IPS-NIHi11 (cell line): ENCODE measurements around the gene CEP41.

Experiments used
- DNase-seq: peaks from one replicate; pipeline ENCODE4 v3.0.0; 2012; ENCODE audit warnings: mixed read lengths, low spot score

Gene CEP41

GRCh38 chr7:130440527-130441365 lies at the start of gene CEP41:
Gene CEP41, minus strand, starts transcription at chr7:130441016. Its CDS starts 50 bp downstream, at chr7:130440966.
- DNase-seq: peak; percentile 98

GRCh38 chr7:130490311-130490791 lies 49.5 kb upstream of the CEP41 start:
- peak; percentile 33 for DNase-seq

- DNase-seq: no peak
Observed at GRCh38 chr7:130489140-130489983, 48.5 kb upstream of the CEP41 start.

GRCh38 chr7:130488392-130489139 lies 47.8 kb upstream of the CEP41 start:
- no peak for DNase-seq

- DNase-seq: no peak
Observed at GRCh38 chr7:130486954-130487436, 46.2 kb upstream of the CEP41 start.

GRCh38 chr7:130486114-130486953 lies 45.5 kb upstream of the CEP41 start:
- DNase-seq: peak; percentile 96

GRCh38 chr7:130485734-130486113 lies 44.9 kb upstream of the CEP41 start:
- no peak for DNase-seq

GRCh38 chr7:130483031-130483430 lies 42.2 kb upstream of the CEP41 start:
- DNase-seq: no peak

- DNase-seq: no peak
Observed at GRCh38 chr7:130481898-130482297, 41.1 kb upstream of the CEP41 start.

- no peak for DNase-seq
Observed at GRCh38 chr7:130479716-130480400, 39.0 kb upstream of the CEP41 start.

- no peak for DNase-seq
Observed at GRCh38 chr7:130478991-130479390, 38.2 kb upstream of the CEP41 start.

- no peak for DNase-seq
Observed at GRCh38 chr7:130476297-130477150, 35.7 kb upstream of the CEP41 start.

GRCh38 chr7:130475776-130476175 lies 35.0 kb upstream of the CEP41 start:
- no peak for DNase-seq

GRCh38 chr7:130473876-130474275 lies 33.1 kb upstream of the CEP41 start:
- DNase-seq: no peak

- DNase-seq: no peak
Observed at GRCh38 chr7:130473289-130473688, 32.5 kb upstream of the CEP41 start.

- DNase-seq: no peak
Observed at GRCh38 chr7:130471974-130472373, 31.2 kb upstream of the CEP41 start.

GRCh38 chr7:130468612-130469011 lies 27.8 kb upstream of the CEP41 start:
- no peak for DNase-seq

- no peak for DNase-seq
Observed at GRCh38 chr7:130463553-130464434, 23.0 kb upstream of the CEP41 start.
